ENCODE results near the gene HERPUD1.

GRCh38 chr16:56981729-56982271 is 49.9 kb downstream of the HERPUD1 start:
- TF ChIP-seq CTCF (IDR thresholded peaks at IDR 0.05; ENCODE audit: low read length) (no peak), EZH2 (optimal IDR thresholded peaks at IDR 0.05; ENCODE audit: low read depth, low read length) (no peak)

Data from MM.1S (cell line).